ENCODE measurements around the gene ICOS. TPM values are rescaled to one million over a fixed set of nuclear protein-coding genes. Genes with fewer than 3 reads are reported as not detected.

ICOS gene
- total and polyA plus RNA-seq, 2 of the 8 experiments (the other 6 are each of a cell fraction or from before 2014, with no cell fraction given): not detected

- Histone ChIP-seq H3K23me2 (ENCODE audit: low read depth, low read length) (no peaks in the 10 kb centered on the region), H4K5ac (ENCODE audit: insufficient read length, low read depth, low read length) (no peak overlapping the region), H3K9me3 (ENCODE audit: insufficient read depth in 2 of 2, low read depth in 1 of 2, low read length in 1 of 2) (no peaks in the 10 kb centered on the region), H4K8ac (ENCODE audit: extremely low read depth, insufficient read depth, low read length) (no peak overlapping the region), H3K18ac (ENCODE audit: extremely low read depth, low read length) (no peak overlapping the region), H3K4me1 (replicated peaks in 1 of 4; ENCODE audit: control insufficient read depth in 3 of 4, insufficient read depth in 4 of 4, low read length in 3 of 4) (no peaks in the 10 kb centered on the region), H2BK120ac (replicated peaks; ENCODE audit: low read depth, low read length) (no peak overlapping the region), H2AK5ac (ENCODE audit: low read depth, low read length) (no peak overlapping the region), H3K56ac (replicated peaks; ENCODE audit: insufficient read length, low read depth, low read length) (no peak overlapping the region), H3K14ac (ENCODE audit: insufficient read length) (no peak overlapping the region), H3K27me3 (replicated peaks in 1 of 4; ENCODE audit: control insufficient read depth in 3 of 4, extremely low read depth in 1 of 4, insufficient read depth in 3 of 4, low read length in 3 of 4) (no peaks in the 10 kb centered on the region), H2BK15ac (ENCODE audit: low read length) (no peak overlapping the region), H2BK12ac (ENCODE audit: low read depth, low read length) (no peak overlapping the region), H3K79me2 (ENCODE audit: control insufficient read depth in 1 of 2, insufficient read depth in 2 of 2, low read length in 2 of 2) (no peaks in the 10 kb centered on the region), H3K36me3 (ENCODE audit: control insufficient read depth in 2 of 4, insufficient read depth in 4 of 4, low read length in 3 of 4) (no peaks in the 10 kb centered on the region), H3K4me3 (ENCODE audit: extremely low read depth in 1 of 4, insufficient read depth in 2 of 4, low read depth in 3 of 4, low read length in 4 of 4) (no peak overlapping the region), H3K27ac (ENCODE audit: low read depth, low read length) (no peak overlapping the region), H4K20me1 (replicated peaks in 1 of 2; ENCODE audit: control insufficient read depth in 1 of 2, insufficient read depth in 2 of 2, low read length in 2 of 2) (no peaks in the 10 kb centered on the region), H3K79me1 (ENCODE audit: low read depth, low read length) (no peaks in the 10 kb centered on the region), H2AFZ (ENCODE audit: low read length) (no peak overlapping the region), H2BK5ac (ENCODE audit: low read depth, low read length) (no peak overlapping the region), H3K4me2 (ENCODE audit: insufficient read depth in 1 of 2, low read depth in 2 of 2, low read length in 2 of 2) (no peak overlapping the region), H4K91ac (replicated peaks; ENCODE audit: insufficient read length, low read length) (no peak overlapping the region), H3K23ac (ENCODE audit: insufficient read length) (no peak overlapping the region), H2BK20ac (ENCODE audit: low read length) (no peak overlapping the region), H3K9ac (replicated peaks in 1 of 4; ENCODE audit: extremely low read depth in 1 of 4, low read depth in 3 of 4, low read length in 3 of 4) (no peak overlapping the region), H3K4ac (replicated peaks; ENCODE audit: insufficient read length, low read depth, low read length) (no peak overlapping the region)
- FAIRE-seq (no peak), DNase-seq (ENCODE audit: low read depth in 1 of 2, low spot score in 2 of 2) (no peak)
- ChIA-PET CTCF (ENCODE audit: partially characterized antibody) (interaction anchor here (1.5 kb wide), 1 partner anchor 10 kb away, joined by 3 read pairs; no protein-coding TSS in a partner anchor), POLR2A (ENCODE audit: partially characterized antibody) (no interaction called here)
- TF ChIP-seq NRF1 (IDR thresholded peaks at IDR 0.05; ENCODE audit: low read depth, low read length): no peak
- no peak for TF ChIP-seq TBP (IDR thresholded peaks at IDR 0.05; ENCODE audit: low read depth, low read length)
- WGBS, 2 experiments (ENCODE audit: extremely low coverage in 1 of 2, insufficient coverage in 1 of 2, insufficient read length in 1 of 2, insufficient replicate concordance in 2 of 2, low coverage in 1 of 2, low lambda C conversion rate in 2 of 2, missing lambda C conversion rate in 1 of 2): 87% methylated on average over 2 of the region's 2 CpGs; no CpG with 5 or more reads in 1 of the 2 experiments
Observed at GRCh38 chr2:203994735-203995134, 58.2 kb downstream of the ICOS start.

All from H1 (cell line).